GM12873 (cell line): Measurements from ENCODE around the gene CSPG4.

Experiments
- TF ChIP-seq, protein P1 (sequence below): IDR thresholded peaks from 2 replicates; pipeline ENCODE4 v1.5.1; 2012; ENCODE audit warnings: low read depth, mild to moderate bottlenecking, moderate library complexity, low read length, control low read depth; ENCODE audit not compliant: insufficient read depth; ENCODE audit errors: missing control alignments

Gene CSPG4

DNA sequence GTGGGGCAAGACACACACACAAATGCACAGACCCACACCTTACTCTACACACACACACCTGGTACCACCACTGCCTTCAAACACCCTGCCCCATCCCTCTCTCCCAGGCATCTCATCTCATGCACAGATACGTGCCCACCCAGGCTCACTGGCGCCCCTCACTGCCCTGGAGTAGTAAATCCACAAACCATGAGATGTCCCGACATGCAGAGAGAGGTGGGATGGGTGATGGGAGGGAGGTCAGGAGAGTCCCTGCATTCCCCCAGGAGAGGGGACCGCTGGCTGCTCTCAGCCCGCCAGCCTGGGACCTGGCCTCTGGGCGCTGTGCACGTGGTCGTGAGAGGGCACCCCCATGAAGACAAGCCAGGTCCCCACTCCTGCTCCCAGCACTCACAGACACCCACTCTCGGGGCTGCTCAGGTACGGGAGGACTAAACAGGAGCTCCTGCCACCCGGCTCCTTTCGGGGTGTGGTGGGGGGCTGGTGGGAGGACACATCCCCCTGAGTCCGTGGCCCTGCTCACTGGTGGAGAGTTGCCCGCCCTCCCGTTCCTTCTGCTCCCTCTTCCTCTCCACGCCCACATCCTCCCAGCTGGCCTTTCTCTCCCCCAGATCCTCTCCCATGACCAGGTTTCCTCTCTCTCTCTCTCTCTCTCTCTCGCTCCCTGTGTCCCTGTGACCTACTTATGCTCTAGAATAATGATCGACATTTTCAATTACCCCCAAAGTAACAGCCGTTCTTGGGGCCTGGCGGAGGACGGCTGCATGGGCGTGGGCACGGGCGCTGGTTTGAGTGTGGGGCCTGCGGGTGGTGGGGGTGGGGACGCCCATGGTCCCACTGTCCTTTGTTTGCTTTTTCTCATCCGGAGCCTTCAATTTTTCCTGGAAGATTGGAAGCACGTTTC, 18.9 kb upstream of the CSPG4 start:
- TF ChIP-seq, protein P1, sequence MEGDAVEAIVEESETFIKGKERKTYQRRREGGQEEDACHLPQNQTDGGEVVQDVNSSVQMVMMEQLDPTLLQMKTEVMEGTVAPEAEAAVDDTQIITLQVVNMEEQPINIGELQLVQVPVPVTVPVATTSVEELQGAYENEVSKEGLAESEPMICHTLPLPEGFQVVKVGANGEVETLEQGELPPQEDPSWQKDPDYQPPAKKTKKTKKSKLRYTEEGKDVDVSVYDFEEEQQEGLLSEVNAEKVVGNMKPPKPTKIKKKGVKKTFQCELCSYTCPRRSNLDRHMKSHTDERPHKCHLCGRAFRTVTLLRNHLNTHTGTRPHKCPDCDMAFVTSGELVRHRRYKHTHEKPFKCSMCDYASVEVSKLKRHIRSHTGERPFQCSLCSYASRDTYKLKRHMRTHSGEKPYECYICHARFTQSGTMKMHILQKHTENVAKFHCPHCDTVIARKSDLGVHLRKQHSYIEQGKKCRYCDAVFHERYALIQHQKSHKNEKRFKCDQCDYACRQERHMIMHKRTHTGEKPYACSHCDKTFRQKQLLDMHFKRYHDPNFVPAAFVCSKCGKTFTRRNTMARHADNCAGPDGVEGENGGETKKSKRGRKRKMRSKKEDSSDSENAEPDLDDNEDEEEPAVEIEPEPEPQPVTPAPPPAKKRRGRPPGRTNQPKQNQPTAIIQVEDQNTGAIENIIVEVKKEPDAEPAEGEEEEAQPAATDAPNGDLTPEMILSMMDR = peak; percentile 15

- TF ChIP-seq, protein P1 = no peak
These were observed 16.9 kb upstream of the CSPG4 start for GRCh38 chr15:75729326-75730069.

- TF ChIP-seq, protein P1 = peak; percentile 67
These were observed 15.4 kb upstream of the CSPG4 start for GRCh38 chr15:75727851-75728715.

- TF ChIP-seq, protein P1 = no peak
These were observed 14.4 kb upstream of the CSPG4 start for GRCh38 chr15:75727031-75727531.

- TF ChIP-seq, protein P1 = no peak
These were observed 13.3 kb upstream of the CSPG4 start for GRCh38 chr15:75725719-75726607.

DNA sequence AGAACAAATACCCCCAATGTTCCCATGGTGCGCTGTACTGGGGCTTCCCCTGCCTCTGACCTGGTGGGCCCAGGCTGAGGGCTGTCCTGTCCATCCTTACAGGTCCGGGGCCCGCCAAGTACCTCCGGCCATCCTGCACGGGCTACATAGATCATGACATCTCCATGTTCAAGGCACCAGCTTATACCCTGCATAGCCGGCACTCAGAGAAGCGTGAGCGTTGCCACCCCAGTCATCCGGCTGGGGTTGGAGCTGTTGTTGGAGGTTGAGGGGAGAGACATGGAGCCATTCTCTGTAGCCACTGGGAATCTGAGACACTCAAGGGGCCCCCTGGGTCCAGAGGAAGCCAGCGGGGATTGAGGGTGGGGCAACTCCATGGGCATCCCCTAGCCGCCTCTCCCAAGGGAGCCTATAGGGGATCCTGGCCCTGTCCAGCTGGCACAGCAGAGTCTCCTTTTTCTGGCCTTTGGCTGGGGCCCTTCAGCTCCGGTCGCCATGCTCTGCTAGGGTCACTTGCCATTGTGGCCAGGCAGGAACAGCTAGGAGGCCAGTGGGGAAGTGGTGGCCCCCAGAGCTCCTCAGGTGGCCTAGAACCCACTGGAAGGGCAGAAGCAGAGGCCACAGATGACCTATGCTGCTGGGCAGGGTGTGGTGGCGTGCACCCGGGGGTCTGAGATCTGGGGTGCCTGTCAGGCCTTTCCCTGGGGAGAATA, 12.5 kb upstream of the CSPG4 start:
- TF ChIP-seq, protein P1 = no peak
